GM12873 (cell line): ENCODE results near the gene CABCOCO1.

Experiments
- CTCF ChIP-seq: IDR thresholded peaks from 2 replicates; pipeline ENCODE4 v1.5.1; 2012; ENCODE audit warnings: low read depth, mild to moderate bottlenecking, moderate library complexity, low read length, control low read depth; ENCODE audit not compliant: insufficient read depth; ENCODE audit errors: missing control alignments

Gene CABCOCO1

GRCh38 chr10:61633665-61634064 is 29.1 kb upstream of the CABCOCO1 start:
- no peak for TF ChIP-seq CTCF

GRCh38 chr10:61634746-61635145 is 28.0 kb upstream of the CABCOCO1 start:
- no peak for TF ChIP-seq CTCF

GRCh38 chr10:61635471-61635870 is 27.3 kb upstream of the CABCOCO1 start:
- no peak for TF ChIP-seq CTCF

GRCh38 chr10:61635932-61636331 is 26.8 kb upstream of the CABCOCO1 start:
- TF ChIP-seq CTCF = no peak

GRCh38 chr10:61639952-61640351 is 22.8 kb upstream of the CABCOCO1 start:
- no peak for TF ChIP-seq CTCF

- TF ChIP-seq CTCF = no peak
Observed at GRCh38 chr10:61640856-61641255, 21.9 kb upstream of the CABCOCO1 start.

GRCh38 chr10:61642150-61642571 is 20.6 kb upstream of the CABCOCO1 start:
- no peak for TF ChIP-seq CTCF
